ENCODE data around the gene TMEM270.

DNA sequence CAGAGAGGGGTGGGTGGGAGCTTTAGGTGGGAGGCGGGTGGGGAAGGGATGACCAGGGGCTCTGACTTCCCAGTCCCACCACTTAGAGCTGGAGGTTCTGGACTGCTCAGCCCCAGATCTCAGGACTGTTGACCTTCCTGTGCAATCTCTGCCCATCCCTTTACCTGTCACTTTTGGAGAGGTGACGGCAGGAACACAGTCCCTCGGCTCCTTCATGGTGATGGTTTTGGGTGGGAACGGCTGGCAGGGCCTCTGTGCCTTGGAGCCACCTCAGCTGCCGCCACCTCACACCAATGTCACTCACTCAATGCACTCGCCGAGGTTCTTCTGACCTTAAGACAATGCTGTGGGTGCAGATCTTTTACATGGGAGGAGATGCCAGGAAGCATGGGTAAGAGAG, 49.0 kb downstream of the TMEM270 start:
- TF ChIP-seq CTCF (IDR thresholded peaks at IDR 0.05 in 2 of 3, conservative IDR thresholded peaks at IDR 0.05 in 1 of 3; ENCODE audit: borderline replicate concordance in 1 of 3, insufficient read depth in 1 of 3, low read depth in 2 of 3, low read length in 2 of 3) (no peak), POLR2AphosphoS5 (IDR thresholded peaks at IDR 0.05; ENCODE audit: low read depth, low read length) (no peak), SIN3A (IDR thresholded peaks at IDR 0.05; ENCODE audit: low read depth) (no peak), REST (IDR thresholded peaks at IDR 0.05; ENCODE audit: low read depth) (no peak), SP1 (IDR thresholded peaks at IDR 0.05; ENCODE audit: low read depth) (no peak)

Measured in HCT116 (cell line).